ENCODE results near the gene C21orf58.

The C21orf58 gene

DNA sequence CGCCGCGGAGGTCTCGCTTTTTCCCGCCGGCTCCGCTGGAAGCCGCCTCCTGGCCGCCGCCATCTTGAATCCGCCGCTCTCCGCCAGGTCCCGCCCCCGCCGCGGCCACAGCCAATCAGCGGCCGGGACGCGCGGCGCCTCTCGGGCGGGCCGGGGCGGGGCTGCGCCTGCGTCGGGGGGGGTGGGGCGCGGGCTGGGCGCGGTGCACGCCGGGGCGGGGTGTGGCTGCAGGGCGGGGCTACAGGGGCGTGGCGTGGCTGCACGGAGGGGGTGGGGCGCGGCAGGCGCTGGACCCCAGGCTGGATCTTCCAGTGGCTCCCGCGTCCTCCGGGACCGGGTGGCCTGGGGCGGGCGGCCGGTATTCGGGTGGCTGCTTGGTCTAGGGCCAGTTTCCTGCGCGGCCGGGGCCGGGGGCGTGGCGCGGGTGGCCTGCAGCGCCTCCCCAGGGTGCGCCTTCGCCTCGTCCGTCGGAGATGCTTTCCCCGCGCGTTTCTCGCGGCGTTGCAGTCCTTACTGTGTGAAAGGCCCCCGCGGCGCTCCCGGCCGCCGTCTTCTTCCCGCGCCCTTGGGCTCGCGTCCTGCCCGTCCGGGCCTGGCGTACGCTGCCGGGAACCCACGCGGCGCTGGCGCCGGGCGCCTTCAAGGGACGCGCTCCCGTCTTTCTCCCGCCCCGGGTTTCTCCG, 861 bp upstream of the C21orf58 start:
- Histone ChIP-seq H3K27me3 (ENCODE audit: control insufficient read depth, insufficient read depth, low read length) (no peaks in the 10 kb centered on the region), H3K4me3 (ENCODE audit: low read length) (peak overlapping the region; percentile 95), H3K9me3 (ENCODE audit: control insufficient read depth, insufficient read depth, low read length) (no peaks in the 10 kb centered on the region), H3K36me3 (ENCODE audit: control insufficient read depth, insufficient read depth, low read length) (no peaks in the 10 kb centered on the region), H3K27ac (ENCODE audit: low read length) (no peak overlapping the region), H3K4me1 (ENCODE audit: control insufficient read depth, insufficient read depth, low read length) (peaks cover 3% of the 10 kb centered on the region; the same call in 1 of the 2 replicates)
- WGBS (ENCODE audit: insufficient coverage, insufficient read length) = no CpG with 5 or more reads among the region's 98 CpGs
- no peak for DNase-seq (ENCODE audit: low read depth, low spot score)

DNA sequence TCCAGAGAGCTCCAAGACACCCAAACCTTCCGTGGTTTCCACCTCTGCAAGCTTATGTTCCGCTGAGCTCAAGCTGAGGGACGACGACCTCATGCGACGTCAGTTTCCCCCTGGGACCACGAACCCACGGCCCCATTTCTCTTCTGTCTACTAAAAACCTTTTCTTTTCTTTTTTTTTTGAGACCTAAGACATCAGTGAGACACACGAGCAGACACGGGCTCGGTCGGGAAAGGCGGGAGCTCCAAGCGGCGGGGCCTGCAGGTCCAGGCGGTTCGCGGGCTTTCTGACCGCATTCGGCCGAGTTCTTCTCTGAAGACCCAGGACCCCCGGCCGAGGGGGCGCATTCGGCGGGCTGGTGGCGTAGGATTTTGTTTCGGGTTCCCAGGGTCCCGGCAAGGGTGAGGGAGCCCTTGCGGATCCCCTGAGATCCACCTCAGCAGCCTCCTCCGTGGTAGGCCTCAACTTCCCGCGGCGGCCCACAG, 402 bp downstream of the C21orf58 start:
- peak overlapping the region; percentile 47 for H3K4me3 ChIP-seq (ENCODE audit: low read length)
- no CpG with 5 or more reads among the region's 34 CpGs for WGBS (ENCODE audit: insufficient coverage, insufficient read length)
- H3K9me3 ChIP-seq (ENCODE audit: control insufficient read depth, insufficient read depth, low read length) = no peaks in the 10 kb centered on the region
- peaks cover 9% of the 10 kb centered on the region for H3K4me1 ChIP-seq (ENCODE audit: control insufficient read depth, insufficient read depth, low read length)
- DNase-seq (ENCODE audit: low read depth, low spot score) = no peak
- no peak overlapping the region for H3K27ac ChIP-seq (ENCODE audit: low read length)
- H3K27me3 ChIP-seq (ENCODE audit: control insufficient read depth, insufficient read depth, low read length) = no peaks in the 10 kb centered on the region
- no peaks in the 10 kb centered on the region for H3K36me3 ChIP-seq (ENCODE audit: control insufficient read depth, insufficient read depth, low read length)

DNA sequence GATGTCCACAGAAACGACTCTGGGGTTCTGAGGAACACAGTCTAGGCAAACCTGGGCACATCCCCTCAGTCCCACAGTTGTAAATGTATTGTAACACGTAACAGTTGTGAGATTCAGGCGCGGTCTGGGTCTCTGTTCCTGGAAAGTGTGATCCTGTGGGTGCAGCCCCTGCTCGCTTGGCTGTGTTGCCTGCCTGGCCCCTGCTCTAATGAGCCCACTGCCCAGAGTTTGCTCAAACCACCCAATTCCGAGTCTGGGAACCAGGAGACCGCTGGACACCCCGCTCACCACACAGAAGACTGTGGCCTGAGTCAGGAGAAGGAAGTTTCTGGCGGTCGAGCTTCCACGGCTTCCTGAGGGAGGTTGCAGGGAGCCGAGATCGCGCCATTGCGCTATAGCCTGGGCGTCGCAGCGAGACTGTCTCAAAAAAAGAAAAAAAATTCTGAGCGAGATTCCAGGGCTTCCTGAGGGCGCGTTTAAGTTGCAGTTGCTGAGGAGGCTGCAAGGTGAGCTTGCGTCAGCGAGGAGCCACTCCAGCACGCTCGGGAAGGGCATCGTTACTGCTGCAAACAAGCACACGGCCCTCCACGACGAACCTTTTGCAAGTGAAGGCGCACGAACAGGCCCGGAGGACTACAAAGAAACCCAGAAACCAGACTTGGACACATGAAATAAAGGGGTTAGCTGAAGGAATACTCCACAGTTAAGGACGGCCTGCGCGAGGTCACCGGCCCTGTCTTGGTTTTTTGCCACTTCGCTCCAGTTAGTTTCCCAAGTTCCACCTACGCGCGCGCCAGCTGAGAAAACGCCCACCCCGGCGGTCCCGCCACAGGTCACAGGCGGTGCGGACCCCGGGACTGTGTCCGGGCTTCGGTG, 1.1 kb downstream of the C21orf58 start:
- Histone ChIP-seq H3K4me1 (ENCODE audit: control insufficient read depth, insufficient read depth, low read length) (peaks cover 12% of the 10 kb centered on the region), H3K27ac (ENCODE audit: low read length) (no peak overlapping the region), H3K36me3 (ENCODE audit: control insufficient read depth, insufficient read depth, low read length) (no peaks in the 10 kb centered on the region), H3K9me3 (ENCODE audit: control insufficient read depth, insufficient read depth, low read length) (no peaks in the 10 kb centered on the region), H3K4me3 (ENCODE audit: low read length) (peak overlapping the region; percentile 47), H3K27me3 (ENCODE audit: control insufficient read depth, insufficient read depth, low read length) (no peaks in the 10 kb centered on the region)
- no CpG with 5 or more reads among the region's 50 CpGs for WGBS (ENCODE audit: insufficient coverage, insufficient read length)
- no peak for DNase-seq (ENCODE audit: low read depth, low spot score)

DNA sequence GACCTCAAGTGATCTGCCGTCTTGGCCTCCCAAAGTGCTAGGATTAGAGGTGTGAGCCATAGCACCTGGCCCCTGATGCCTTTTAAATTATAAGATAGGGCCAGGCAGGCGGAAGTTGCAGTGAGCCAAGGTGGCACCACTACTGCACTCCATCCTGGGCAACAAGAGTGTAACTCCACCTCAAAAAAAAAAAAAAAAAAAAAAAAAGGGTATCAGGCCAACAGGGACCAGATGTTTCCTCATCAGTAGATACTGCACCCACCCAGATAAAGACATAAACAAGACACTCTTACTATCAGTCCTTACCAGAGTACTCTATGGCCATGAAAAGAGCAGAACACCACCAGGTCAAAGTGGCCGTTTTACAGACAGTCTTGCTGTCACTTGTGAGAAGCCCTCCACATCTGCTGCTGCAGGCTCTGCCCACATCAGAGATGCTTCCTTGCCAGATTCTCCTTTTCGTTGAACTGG, 3.3 kb downstream of the C21orf58 start:
- no CpG with 5 or more reads among the region's 4 CpGs for WGBS (ENCODE audit: insufficient coverage, insufficient read length)
- no peak overlapping the region for H3K4me3 ChIP-seq (ENCODE audit: low read length)
- no peak for DNase-seq (ENCODE audit: low read depth, low spot score)
- no peaks in the 10 kb centered on the region for H3K9me3 ChIP-seq (ENCODE audit: control insufficient read depth, insufficient read depth, low read length)
- H3K4me1 ChIP-seq (ENCODE audit: control insufficient read depth, insufficient read depth, low read length) = peaks cover 11% of the 10 kb centered on the region
- no peak overlapping the region for H3K27ac ChIP-seq (ENCODE audit: low read length)
- H3K36me3 ChIP-seq (ENCODE audit: control insufficient read depth, insufficient read depth, low read length) = no peaks in the 10 kb centered on the region
- no peaks in the 10 kb centered on the region for H3K27me3 ChIP-seq (ENCODE audit: control insufficient read depth, insufficient read depth, low read length)

DNA sequence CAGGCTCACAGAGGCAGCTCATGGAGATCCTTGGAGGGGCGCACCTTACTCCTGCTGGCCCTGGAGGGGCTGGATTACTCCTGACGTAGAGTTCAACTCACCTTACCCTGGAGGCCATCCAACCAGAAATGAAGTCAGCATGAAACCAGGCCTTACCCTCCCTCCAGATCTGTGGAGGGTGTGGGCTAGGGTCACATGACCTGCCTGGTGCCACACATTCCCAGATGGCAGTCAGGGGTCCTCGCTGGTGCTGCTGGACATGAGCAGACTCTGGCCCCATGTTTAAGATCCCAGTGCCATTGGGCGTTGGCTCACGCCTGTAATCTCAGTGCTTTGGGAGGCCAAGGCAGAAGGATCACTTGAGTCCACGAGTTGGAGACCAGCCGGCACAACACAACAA, 4.5 kb downstream of the C21orf58 start:
- DNase-seq (ENCODE audit: low read depth, low spot score) = no peak
- Histone ChIP-seq H3K27ac (ENCODE audit: low read length) (no peak overlapping the region), H3K27me3 (ENCODE audit: control insufficient read depth, insufficient read depth, low read length) (no peaks in the 10 kb centered on the region), H3K4me3 (ENCODE audit: low read length) (no peak overlapping the region), H3K4me1 (ENCODE audit: control insufficient read depth, insufficient read depth, low read length) (peaks cover 11% of the 10 kb centered on the region), H3K36me3 (ENCODE audit: control insufficient read depth, insufficient read depth, low read length) (peaks cover 2% of the 10 kb centered on the region; the same call in 1 of the 2 replicates), H3K9me3 (ENCODE audit: control insufficient read depth, insufficient read depth, low read length) (no peaks in the 10 kb centered on the region)
- no CpG with 5 or more reads among the region's 7 CpGs for WGBS (ENCODE audit: insufficient coverage, insufficient read length)

DNA sequence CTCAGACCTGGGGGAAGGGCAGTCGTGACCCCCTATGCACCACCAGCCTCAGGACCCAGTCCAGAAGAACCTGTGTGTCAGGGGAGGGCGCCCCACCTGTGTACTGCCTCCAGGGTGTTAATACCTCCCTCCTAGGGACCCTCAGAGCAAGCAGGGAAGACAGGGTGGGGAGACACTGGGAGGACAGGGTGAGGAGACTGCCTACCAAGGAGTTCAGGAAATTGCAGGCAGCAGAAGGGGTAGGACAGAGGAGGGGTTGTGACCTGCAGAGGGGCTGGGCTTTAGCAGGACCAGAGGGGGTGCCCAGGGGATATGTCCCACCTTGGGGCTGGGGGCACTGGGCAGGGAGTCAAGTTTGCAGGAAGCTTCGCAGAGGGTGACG, 5.2 kb downstream of the C21orf58 start:
- Histone ChIP-seq H3K27ac (ENCODE audit: low read length) (no peak overlapping the region), H3K4me1 (ENCODE audit: control insufficient read depth, insufficient read depth, low read length) (peaks cover 11% of the 10 kb centered on the region), H3K4me3 (ENCODE audit: low read length) (no peak overlapping the region), H3K9me3 (ENCODE audit: control insufficient read depth, insufficient read depth, low read length) (no peaks in the 10 kb centered on the region), H3K27me3 (ENCODE audit: control insufficient read depth, insufficient read depth, low read length) (no peaks in the 10 kb centered on the region), H3K36me3 (ENCODE audit: control insufficient read depth, insufficient read depth, low read length) (peaks cover 2% of the 10 kb centered on the region; the same call in 1 of the 2 replicates)
- whole genome bisulfite sequencing (ENCODE audit: insufficient coverage, insufficient read length) = no CpG with 5 or more reads among the region's 4 CpGs
- no peak for DNase-seq (ENCODE audit: low read depth, low spot score)

DNA sequence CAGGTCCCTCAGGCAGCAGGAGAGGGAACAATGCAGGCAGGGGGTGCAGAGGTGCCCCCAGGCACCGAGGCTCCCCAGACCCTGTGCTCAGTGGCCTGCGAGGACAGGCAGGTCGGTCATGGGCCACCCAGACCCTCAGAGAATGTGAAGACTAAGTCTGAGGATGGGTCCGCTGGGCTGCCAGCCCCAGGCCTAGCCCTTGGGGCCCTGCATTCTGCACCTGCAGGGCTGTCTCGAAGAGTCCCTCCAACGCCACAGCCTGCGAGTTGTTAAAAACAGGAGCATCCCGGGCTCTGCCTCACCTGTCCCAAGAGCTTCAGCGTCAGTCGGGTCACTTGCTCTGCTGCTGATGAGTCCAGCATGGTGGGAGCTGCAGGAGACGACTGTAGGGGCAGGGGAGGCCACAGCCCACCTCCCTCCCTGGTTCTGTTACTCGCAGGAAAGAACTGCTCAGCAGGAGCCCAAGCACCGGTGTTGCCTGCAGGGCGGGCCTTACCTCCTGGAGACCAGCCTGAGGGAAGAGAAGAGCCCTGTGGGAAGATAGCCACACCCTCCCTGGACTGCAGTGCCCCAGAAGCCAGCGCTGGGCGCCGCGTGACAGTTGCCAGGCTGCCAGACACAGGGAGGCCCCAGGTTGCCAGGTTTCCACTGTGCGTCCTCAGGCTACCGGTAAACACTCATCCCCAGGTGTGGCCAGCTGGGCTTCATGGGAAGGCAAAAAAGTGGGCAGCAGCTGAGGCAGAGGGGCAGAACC, 5.8 kb downstream of the C21orf58 start:
- Histone ChIP-seq H3K9me3 (ENCODE audit: control insufficient read depth, insufficient read depth, low read length) (no peaks in the 10 kb centered on the region; the same call in 1 of the 2 replicates), H3K4me3 (ENCODE audit: low read length) (no peak overlapping the region), H3K36me3 (ENCODE audit: control insufficient read depth, insufficient read depth, low read length) (peaks cover 6% of the 10 kb centered on the region), H3K4me1 (ENCODE audit: control insufficient read depth, insufficient read depth, low read length) (peaks cover 11% of the 10 kb centered on the region), H3K27me3 (ENCODE audit: control insufficient read depth, insufficient read depth, low read length) (no peaks in the 10 kb centered on the region), H3K27ac (ENCODE audit: low read length) (no peak overlapping the region)
- whole genome bisulfite sequencing (ENCODE audit: insufficient coverage, insufficient read length) = no CpG with 5 or more reads among the region's 20 CpGs
- no peak for DNase-seq (ENCODE audit: low read depth, low spot score)

DNA sequence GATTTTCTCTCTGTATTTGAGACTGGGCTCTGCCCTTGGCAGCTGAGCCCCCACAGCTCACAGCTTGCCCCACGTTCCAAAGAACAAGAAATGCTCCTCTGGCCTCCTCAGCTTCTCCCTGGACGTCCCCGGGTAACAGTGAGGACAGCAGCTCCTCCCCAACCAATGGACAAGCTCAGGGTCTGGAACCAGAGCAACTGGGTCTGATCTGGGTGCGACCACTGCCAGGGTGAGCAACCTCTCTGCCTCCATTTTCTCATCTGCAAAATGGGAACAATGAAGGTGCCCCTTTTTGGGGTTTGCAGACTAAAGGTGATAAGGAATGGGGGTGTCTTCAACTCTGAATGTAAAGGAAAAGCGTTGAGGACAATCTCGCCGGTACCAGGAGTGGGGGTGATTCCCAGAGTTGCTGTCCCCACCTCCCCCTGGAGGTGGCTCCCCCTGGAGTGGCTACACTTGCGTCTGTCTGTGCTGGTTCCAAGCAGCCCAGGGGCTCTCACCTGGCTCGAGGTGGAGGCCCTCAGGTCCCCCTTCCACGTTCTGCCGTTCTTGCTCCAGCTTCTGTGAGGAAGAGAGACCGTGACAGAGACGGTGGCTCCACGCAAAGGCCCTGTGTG, 6.9 kb downstream of the C21orf58 start:
- no peak for DNase-seq (ENCODE audit: low read depth, low spot score)
- no peaks in the 10 kb centered on the region; the same call in 1 of the 2 replicates for H3K9me3 ChIP-seq (ENCODE audit: control insufficient read depth, insufficient read depth, low read length)
- H3K27me3 ChIP-seq (ENCODE audit: control insufficient read depth, insufficient read depth, low read length) = no peaks in the 10 kb centered on the region
- H3K4me3 ChIP-seq (ENCODE audit: low read length) = no peak overlapping the region
- peaks cover 6% of the 10 kb centered on the region for H3K36me3 ChIP-seq (ENCODE audit: control insufficient read depth, insufficient read depth, low read length)
- no peak overlapping the region for H3K27ac ChIP-seq (ENCODE audit: low read length)
- WGBS (ENCODE audit: insufficient coverage, insufficient read length) = no CpG with 5 or more reads among the region's 14 CpGs
- H3K4me1 ChIP-seq (ENCODE audit: control insufficient read depth, insufficient read depth, low read length) = peaks cover 9% of the 10 kb centered on the region; the same call in 1 of the 2 replicates

DNA sequence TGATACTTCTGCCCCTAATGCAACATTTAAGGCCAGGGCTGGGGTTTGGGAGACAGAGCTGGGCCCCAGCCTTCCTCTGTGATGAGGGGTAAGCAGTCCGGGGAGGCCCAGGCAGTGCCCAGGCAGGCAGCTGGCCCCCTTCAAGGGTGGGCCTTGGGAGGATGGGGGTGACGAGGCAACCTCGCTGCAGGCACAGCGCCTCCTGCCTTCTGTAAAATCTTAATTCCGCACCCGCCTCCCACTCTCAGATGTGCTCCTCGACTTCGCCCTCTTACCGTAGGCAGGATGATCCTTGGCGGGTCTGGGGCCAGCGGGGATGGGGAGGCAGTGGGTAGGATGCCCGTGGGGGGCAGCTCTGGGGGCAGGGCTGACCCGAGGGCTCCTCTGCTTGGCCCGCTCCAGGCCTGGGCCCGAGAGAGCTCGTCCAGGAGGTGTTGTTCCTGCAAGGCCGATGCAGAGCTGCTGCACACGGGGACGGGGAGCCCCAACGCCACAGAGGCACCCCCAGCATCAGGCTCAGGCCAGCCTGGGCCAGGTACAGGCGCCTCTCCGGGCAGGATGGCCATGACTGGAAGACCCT, 9.1 kb downstream of the C21orf58 start:
- Histone ChIP-seq H3K4me1 (ENCODE audit: control insufficient read depth, insufficient read depth, low read length) (peaks cover 9% of the 10 kb centered on the region; the same call in 1 of the 2 replicates), H3K27ac (ENCODE audit: low read length) (no peak overlapping the region), H3K27me3 (ENCODE audit: control insufficient read depth, insufficient read depth, low read length) (no peaks in the 10 kb centered on the region), H3K4me3 (ENCODE audit: low read length) (no peak overlapping the region), H3K36me3 (ENCODE audit: control insufficient read depth, insufficient read depth, low read length) (peaks cover 8% of the 10 kb centered on the region), H3K9me3 (ENCODE audit: control insufficient read depth, insufficient read depth, low read length) (no peaks in the 10 kb centered on the region; the same call in 1 of the 2 replicates)
- no peak for DNase-seq (ENCODE audit: low read depth, low spot score)
- WGBS (ENCODE audit: insufficient coverage, insufficient read length) = no CpG with 5 or more reads among the region's 22 CpGs

All from iPS DF 6.9 (cell line).